ENCODE results near the gene OR5AR1.
"Not testable (repeated sequence)": the region's sequence is repeated elsewhere in the genome, so short reads cannot be mapped to it uniquely, and the experiment has no call there.

The OR5AR1 gene

GRCh38 chr11:56663386-56663785 lies at the start of gene OR5AR1:
Gene OR5AR1, plus strand, starts transcription at chr11:56663686. Its CDS starts 0 bp downstream, at chr11:56663686.
- DNase-seq: no peak

GRCh38 chr11:56624661-56625110 lies 38.8 kb upstream of the OR5AR1 start:
- DNase-seq: no peak

GRCh38 chr11:56625946-56626345 lies 37.5 kb upstream of the OR5AR1 start:
- DNase-seq: no peak

- no peak for DNase-seq
Measured at GRCh38 chr11:56632329-56632728, 31.2 kb upstream of the OR5AR1 start.

- no peak for DNase-seq
Measured at GRCh38 chr11:56636861-56637260, 26.6 kb upstream of the OR5AR1 start.

GRCh38 chr11:56637500-56637899 lies 26.0 kb upstream of the OR5AR1 start:
- no peak for DNase-seq

- DNase-seq: no peak
Measured at GRCh38 chr11:56642339-56642738, 21.1 kb upstream of the OR5AR1 start, which contains the start of gene OR5AP2. Gene OR5AP2, minus strand, starts transcription at chr11:56642439. Its CDS starts 0 bp downstream, at chr11:56642439.

- no peak for DNase-seq
Measured at GRCh38 chr11:56659755-56660154, 3.7 kb upstream of the OR5AR1 start.

- DNase-seq: no peak
Measured at GRCh38 chr11:56670984-56671383, 7.5 kb downstream of the OR5AR1 start.

GRCh38 chr11:56688554-56689100 lies 25.1 kb downstream of the OR5AR1 start:
- no peak for DNase-seq

GRCh38 chr11:56691179-56691578 lies 27.7 kb downstream of the OR5AR1 start:
- DNase-seq: not testable (repeated sequence)

- DNase-seq: no peak
Measured at GRCh38 chr11:56693428-56693827, 29.9 kb downstream of the OR5AR1 start.

GRCh38 chr11:56698795-56699194 lies 35.3 kb downstream of the OR5AR1 start, which contains the start of gene OR9G1:
Gene OR9G1, plus strand, starts transcription at chr11:56699095. Its CDS starts 1,293 bp downstream, at chr11:56700388.
- DNase-seq: no peak

- DNase-seq: no peak
Measured at GRCh38 chr11:56700242-56700913, 36.9 kb downstream of the OR5AR1 start.

- no peak for DNase-seq
Measured at GRCh38 chr11:56700914-56701485, 37.5 kb downstream of the OR5AR1 start.

- DNase-seq: no peak
Measured at GRCh38 chr11:56705784-56706396, 42.4 kb downstream of the OR5AR1 start.

- no peak for DNase-seq
Measured at GRCh38 chr11:56706486-56706885, 43.0 kb downstream of the OR5AR1 start.

- DNase-seq: no peak
Measured at GRCh38 chr11:56714206-56714605, 50.7 kb downstream of the OR5AR1 start.
